HG02610 (cell line): ENCODE results near the gene KLHL36.
"Not testable (repeated sequence)": the region's sequence is repeated elsewhere in the genome, so short reads cannot be mapped to it uniquely, and the experiment has no call there.

Experiments
- ATAC-seq: cut with Tn5 transposase; IDR thresholded peaks from one replicate; pipeline ENCODE4 v1.9.1; 2021; ENCODE audit warnings: mild to moderate bottlenecking, moderate library complexity; ENCODE audit not compliant: unreplicated experiment

KLHL36 gene

GRCh38 chr16:84667600-84668309 is 19.4 kb downstream of the KLHL36 start:
- ATAC-seq = no peak

- no peak for ATAC-seq
Measured at GRCh38 chr16:84670063-84670462, 21.8 kb downstream of the KLHL36 start.

GRCh38 chr16:84672276-84673202 is 24.2 kb downstream of the KLHL36 start:
- no peak for ATAC-seq

GRCh38 chr16:84673203-84673535 is 24.9 kb downstream of the KLHL36 start:
- no peak for ATAC-seq

GRCh38 chr16:84673561-84673960 is 25.2 kb downstream of the KLHL36 start:
- ATAC-seq = no peak

GRCh38 chr16:84675423-84675822 is 27.1 kb downstream of the KLHL36 start:
- ATAC-seq = no peak

- no peak for ATAC-seq
Measured at GRCh38 chr16:84675884-84676283, 27.6 kb downstream of the KLHL36 start.

GRCh38 chr16:84677017-84677803 is 28.9 kb downstream of the KLHL36 start:
- ATAC-seq = no peak

- no peak for ATAC-seq
Measured at GRCh38 chr16:84677849-84678248, 29.5 kb downstream of the KLHL36 start.

- no peak for ATAC-seq
Measured at GRCh38 chr16:84678541-84678940, 30.2 kb downstream of the KLHL36 start.

GRCh38 chr16:84680165-84680842 is 32.0 kb downstream of the KLHL36 start:
- ATAC-seq = no peak

GRCh38 chr16:84680843-84681629 is 32.7 kb downstream of the KLHL36 start:
- ATAC-seq = no peak

- no peak for ATAC-seq
Measured at GRCh38 chr16:84683691-84684591, 35.6 kb downstream of the KLHL36 start.

- ATAC-seq = no peak
Measured at GRCh38 chr16:84684592-84684965, 36.3 kb downstream of the KLHL36 start.

- ATAC-seq = no peak
Measured at GRCh38 chr16:84685210-84685609, 36.9 kb downstream of the KLHL36 start.

- ATAC-seq = no peak
Measured at GRCh38 chr16:84686707-84687298, 38.5 kb downstream of the KLHL36 start.

GRCh38 chr16:84687715-84688114 is 39.4 kb downstream of the KLHL36 start:
- ATAC-seq = peak; percentile 90

- ATAC-seq = not testable (repeated sequence)
Measured at GRCh38 chr16:84688163-84688562, 39.9 kb downstream of the KLHL36 start.

- no peak for ATAC-seq
Measured at GRCh38 chr16:84689111-84689510, 40.8 kb downstream of the KLHL36 start.
